ENCODE results near the gene PRPF19.

GRCh38 chr11:60844045-60844869, 62.1 kb downstream of the PRPF19 start:
- TF ChIP-seq EZH2 (IDR thresholded peaks at IDR 0.05) (no peak), EZH2phosphoT487 (IDR thresholded peaks at IDR 0.05) (no peak), CTCF (IDR thresholded peaks at IDR 0.05) (no peak)

Data from neural progenitor cell (in vitro differentiated cells).